Endothelial cell (in vitro differentiated cells): Measurements from ENCODE around the gene MMS22L. TPM values are rescaled to one million over a fixed set of nuclear protein-coding genes. Genes with fewer than 3 reads are reported as not detected.

ENCODE experiments used
- DNase-seq: peaks from one replicate; pipeline ENCODE4 v3.0.0; 2021; ENCODE audit warnings: low spot score
- H3K27ac Mint-ChIP-seq: one replicate; pipeline ENCODE4 v1.8.0; 2021; ENCODE audit warnings: mixed read lengths, inconsistent platforms; ENCODE audit not compliant: unreplicated experiment
- H3K27me3 Mint-ChIP-seq: one replicate; pipeline ENCODE4 v1.8.0; 2021; ENCODE audit warnings: mild to moderate bottlenecking, moderate library complexity, mixed read lengths, inconsistent platforms; ENCODE audit not compliant: unreplicated experiment
- H3K36me3 Mint-ChIP-seq: one replicate; pipeline ENCODE4 v1.8.0; 2021; ENCODE audit warnings: mild to moderate bottlenecking, low read depth, mixed read lengths, inconsistent platforms; ENCODE audit not compliant: unreplicated experiment
- H3K4me1 Mint-ChIP-seq: one replicate; pipeline ENCODE4 v1.8.0; 2021; ENCODE audit warnings: mild to moderate bottlenecking, mixed read lengths, inconsistent platforms; ENCODE audit not compliant: unreplicated experiment
- H3K4me3 Mint-ChIP-seq: one replicate; pipeline ENCODE4 v1.8.0; 2021; ENCODE audit warnings: mild to moderate bottlenecking, mixed read lengths, inconsistent platforms; ENCODE audit not compliant: unreplicated experiment
- H3K9me3 Mint-ChIP-seq: one replicate; pipeline ENCODE4 v1.8.0; 2021; ENCODE audit warnings: mixed read lengths, inconsistent platforms; ENCODE audit not compliant: unreplicated experiment
- total RNA-seq: library from RNA; stranded (reverse); fragmentation: NEBNext Ultra II Directional; extraction: Animal tissue kit (Norgen Biotek cat#: 25700); gene quantifications from one replicate; pipeline ENCODE4 v1.2.1, GENCODE V29; 2021; ENCODE audit not compliant: unreplicated experiment
- TF ChIP-seq, protein P1 (sequence below): fragments of 200-600 bp; sonication (generic); IDR thresholded peaks from one replicate; pipeline ENCODE4 v1.5.0; 2021; ENCODE audit warnings: antibody characterized with exemption; ENCODE audit not compliant: unreplicated experiment

Gene MMS22L
- total RNA-seq, 1 donor from 2014 or later: 14.4 TPM

DNA sequence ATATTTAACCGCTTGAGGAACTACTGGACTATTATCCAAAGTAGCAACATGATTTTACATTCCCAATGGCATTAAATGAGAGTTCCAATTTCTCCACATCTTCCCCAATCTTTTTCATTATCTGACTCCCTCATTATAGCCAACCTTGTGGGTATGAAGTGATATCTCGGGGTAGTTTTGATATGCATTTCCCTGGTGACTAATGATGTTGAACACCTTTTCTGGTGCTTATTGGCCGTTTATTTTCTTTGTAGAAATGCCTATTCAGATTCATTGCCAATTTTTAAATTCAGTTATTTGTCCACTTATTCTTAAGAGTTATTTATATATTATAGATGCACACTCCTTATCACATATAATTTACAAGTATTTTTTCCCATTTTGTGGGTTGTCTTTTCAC lies 129.0 kb downstream of the MMS22L start:
- H3K4me3 Mint-ChIP-seq: no peak overlapping the region
- no peaks in the 10 kb centered on the region for H3K27me3 Mint-ChIP-seq
- DNase-seq: no peak
- H3K4me1 Mint-ChIP-seq: no peaks in the 10 kb centered on the region
- H3K36me3 Mint-ChIP-seq: peaks cover 23% of the 10 kb centered on the region
- TF ChIP-seq, protein P1, sequence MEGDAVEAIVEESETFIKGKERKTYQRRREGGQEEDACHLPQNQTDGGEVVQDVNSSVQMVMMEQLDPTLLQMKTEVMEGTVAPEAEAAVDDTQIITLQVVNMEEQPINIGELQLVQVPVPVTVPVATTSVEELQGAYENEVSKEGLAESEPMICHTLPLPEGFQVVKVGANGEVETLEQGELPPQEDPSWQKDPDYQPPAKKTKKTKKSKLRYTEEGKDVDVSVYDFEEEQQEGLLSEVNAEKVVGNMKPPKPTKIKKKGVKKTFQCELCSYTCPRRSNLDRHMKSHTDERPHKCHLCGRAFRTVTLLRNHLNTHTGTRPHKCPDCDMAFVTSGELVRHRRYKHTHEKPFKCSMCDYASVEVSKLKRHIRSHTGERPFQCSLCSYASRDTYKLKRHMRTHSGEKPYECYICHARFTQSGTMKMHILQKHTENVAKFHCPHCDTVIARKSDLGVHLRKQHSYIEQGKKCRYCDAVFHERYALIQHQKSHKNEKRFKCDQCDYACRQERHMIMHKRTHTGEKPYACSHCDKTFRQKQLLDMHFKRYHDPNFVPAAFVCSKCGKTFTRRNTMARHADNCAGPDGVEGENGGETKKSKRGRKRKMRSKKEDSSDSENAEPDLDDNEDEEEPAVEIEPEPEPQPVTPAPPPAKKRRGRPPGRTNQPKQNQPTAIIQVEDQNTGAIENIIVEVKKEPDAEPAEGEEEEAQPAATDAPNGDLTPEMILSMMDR: no peak
- H3K9me3 Mint-ChIP-seq: no peaks in the 10 kb centered on the region
- H3K27ac Mint-ChIP-seq: no peak overlapping the region

DNA sequence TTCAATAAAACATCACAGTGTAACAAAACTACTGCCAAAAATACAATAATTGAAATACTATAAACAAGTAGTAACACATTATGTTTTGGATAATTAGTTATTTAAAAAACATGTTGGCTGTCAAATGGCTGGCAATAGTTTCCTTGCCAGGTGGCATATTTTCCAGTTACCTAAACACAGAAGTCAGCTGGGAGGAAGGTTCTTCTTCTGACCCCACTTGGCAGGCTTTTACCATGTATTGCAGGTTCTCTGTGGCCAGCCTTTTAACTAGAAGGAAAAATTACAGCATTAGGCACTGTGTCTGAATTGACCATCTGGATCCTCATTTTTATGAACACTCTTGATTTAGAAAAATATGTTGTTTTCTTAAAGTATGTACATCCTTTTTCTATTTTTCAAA lies 131.4 kb downstream of the MMS22L start:
- Mint-ChIP-seq H3K4me1 (no peaks in the 10 kb centered on the region), H3K27me3 (no peaks in the 10 kb centered on the region), H3K27ac (no peak overlapping the region), H3K9me3 (no peaks in the 10 kb centered on the region), H3K36me3 (peaks cover 7% of the 10 kb centered on the region), H3K4me3 (no peak overlapping the region)
- DNase-seq: no peak
- TF ChIP-seq, protein P1: no peak

DNA sequence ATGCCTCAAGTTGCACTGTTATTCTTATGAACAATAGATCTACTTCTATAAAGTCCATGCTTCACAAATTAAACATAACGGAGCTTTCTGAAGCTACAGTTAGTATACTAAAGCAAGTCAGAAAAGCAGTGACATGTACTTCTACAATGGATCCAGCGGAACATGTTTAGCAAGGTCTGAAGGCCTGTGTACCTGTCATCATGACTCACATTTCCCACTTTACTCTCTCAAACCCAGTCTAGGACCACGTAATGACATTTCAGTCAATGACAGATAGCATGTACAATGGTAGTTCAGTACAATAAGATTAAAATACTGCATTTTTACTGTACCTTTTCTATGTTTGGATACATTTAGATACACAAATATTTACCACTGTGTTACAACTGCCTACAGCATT lies 132.1 kb downstream of the MMS22L start:
- no peaks in the 10 kb centered on the region for H3K27me3 Mint-ChIP-seq
- H3K36me3 Mint-ChIP-seq: peaks cover 2% of the 10 kb centered on the region
- H3K4me3 Mint-ChIP-seq: no peak overlapping the region
- no peaks in the 10 kb centered on the region for H3K9me3 Mint-ChIP-seq
- DNase-seq: no peak
- no peak overlapping the region for H3K27ac Mint-ChIP-seq
- TF ChIP-seq, protein P1: no peak
- no peaks in the 10 kb centered on the region for H3K4me1 Mint-ChIP-seq

DNA sequence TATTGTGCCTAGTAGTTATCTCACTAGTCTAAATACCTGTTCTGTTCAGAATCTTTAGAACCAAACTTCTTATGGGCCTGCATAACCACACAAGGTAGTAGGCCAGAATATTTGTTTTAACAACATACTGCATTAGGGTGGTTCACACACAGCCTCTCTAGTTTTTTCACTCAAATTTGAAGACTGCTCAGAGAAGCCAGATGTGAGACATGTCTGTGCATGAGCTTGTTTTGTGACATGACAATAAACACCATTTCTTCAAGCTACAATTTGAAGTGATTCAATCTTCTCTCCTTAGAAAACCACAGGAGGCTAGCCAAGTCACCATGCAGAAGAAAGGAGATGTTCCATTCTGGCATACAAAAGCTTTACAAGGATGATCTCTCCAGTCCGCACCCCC lies 135.6 kb downstream of the MMS22L start:
- Mint-ChIP-seq H3K4me3 (no peak overlapping the region), H3K9me3 (no peaks in the 10 kb centered on the region)

DNA sequence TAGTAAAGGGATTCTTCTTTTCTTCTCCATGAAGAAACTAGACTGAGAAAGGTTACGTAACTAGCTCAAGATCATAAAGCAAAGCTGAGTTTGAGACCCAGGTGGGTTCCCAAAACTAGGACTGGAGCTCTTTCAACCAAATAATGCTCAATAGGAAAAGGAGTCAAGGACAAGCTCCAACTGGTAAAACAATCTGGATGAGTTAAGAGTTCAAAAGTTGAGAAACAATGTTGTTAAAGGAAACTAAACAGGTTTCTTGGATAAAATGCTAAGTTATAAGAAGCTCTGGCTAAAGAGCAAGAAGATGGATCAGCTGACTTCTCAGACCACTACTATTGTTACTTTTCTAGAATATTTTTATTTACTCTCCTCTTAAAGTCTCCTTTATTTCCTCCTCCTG lies 137.3 kb downstream of the MMS22L start:
- Mint-ChIP-seq H3K36me3 (no peaks in the 10 kb centered on the region), H3K9me3 (no peaks in the 10 kb centered on the region), H3K27ac (no peak overlapping the region), H3K4me1 (peaks cover 5% of the 10 kb centered on the region), H3K27me3 (no peaks in the 10 kb centered on the region), H3K4me3 (no peak overlapping the region)
- TF ChIP-seq, protein P1: no peak
- no peak for DNase-seq

More for the DNA sequence above, 135.6 kb downstream of the MMS22L start:
- no peaks in the 10 kb centered on the region for H3K27me3 Mint-ChIP-seq
- H3K36me3 Mint-ChIP-seq: no peaks in the 10 kb centered on the region
- DNase-seq: no peak
- H3K27ac Mint-ChIP-seq: no peak overlapping the region
- peaks cover 5% of the 10 kb centered on the region for H3K4me1 Mint-ChIP-seq
- TF ChIP-seq, protein P1: no peak
